HG03097 (cell line): ENCODE measurements around the gene TTC39A.

Experiments used
- ATAC-seq: cut with Tn5 transposase; IDR thresholded peaks from one replicate; pipeline ENCODE4 v1.9.1; 2021; ENCODE audit not compliant: unreplicated experiment, low FRiP score

The TTC39A gene

DNA sequence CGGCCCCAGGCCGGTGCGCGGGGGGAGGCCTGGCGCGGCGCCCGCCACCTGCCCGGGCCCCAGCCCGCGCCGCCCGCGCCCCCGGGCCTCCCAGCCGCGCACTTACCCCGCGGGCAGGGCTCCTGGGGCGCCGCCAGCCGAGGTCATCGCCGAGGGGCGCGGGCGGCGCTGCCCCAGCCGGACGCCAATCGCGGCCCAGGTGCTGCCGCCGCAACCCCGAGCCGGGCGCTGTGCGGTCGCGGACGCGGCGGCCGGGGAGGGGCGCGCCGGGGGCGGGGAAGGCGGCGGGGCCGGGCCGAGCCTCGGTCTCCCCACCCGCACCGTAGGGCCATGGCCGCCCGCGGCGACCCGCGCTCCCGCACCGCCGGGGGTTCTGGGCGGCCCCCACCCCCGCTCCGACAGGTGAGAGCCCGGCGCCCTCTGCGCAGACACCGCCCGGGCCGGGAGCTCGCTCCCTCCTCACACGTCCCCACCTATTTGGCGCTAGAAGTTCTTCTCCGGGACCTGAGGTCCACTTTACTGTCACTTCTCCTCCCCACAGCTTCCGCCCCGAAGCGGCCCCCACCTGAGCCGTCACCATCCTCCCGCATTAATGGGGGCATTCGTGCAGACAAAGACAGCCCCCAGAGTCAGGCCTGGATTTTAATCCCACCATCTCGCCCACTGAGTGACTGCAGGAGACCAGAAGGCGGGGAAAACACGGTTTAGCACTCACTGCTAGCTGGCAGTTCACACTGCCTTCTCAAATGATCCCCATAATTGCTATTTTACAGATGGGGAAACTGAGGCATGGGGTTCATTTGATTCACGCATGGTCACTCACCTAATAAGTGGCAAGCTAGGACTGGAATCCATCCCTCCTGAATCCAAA is at the start of gene TTC39A:
Gene TTC39A (minus strand): TSS at position 232 of the 871 bp plus-strand sequence. CDS start 85 bp downstream, at position 147.
- ATAC-seq: no peak

DNA sequence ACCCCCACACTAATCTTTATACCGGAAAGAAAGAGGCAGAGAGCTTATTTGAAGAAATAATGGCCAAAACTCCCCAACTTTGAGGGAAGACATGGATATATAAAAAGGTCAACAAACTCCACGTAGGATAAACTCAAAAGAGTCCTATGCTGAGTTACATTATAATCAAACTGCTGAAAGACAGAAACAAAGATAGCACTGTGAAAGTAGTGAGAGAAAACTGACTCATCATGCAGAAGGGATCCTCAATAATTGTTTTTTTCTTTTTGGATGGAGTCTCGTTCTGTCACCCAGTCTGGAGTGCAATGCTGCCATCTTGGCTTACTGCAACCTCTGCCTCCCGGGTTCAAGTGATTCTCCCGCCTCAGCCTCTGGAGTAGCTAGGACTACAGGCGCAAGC is 48.5 kb upstream of the TTC39A start:
- ATAC-seq: no peak

DNA sequence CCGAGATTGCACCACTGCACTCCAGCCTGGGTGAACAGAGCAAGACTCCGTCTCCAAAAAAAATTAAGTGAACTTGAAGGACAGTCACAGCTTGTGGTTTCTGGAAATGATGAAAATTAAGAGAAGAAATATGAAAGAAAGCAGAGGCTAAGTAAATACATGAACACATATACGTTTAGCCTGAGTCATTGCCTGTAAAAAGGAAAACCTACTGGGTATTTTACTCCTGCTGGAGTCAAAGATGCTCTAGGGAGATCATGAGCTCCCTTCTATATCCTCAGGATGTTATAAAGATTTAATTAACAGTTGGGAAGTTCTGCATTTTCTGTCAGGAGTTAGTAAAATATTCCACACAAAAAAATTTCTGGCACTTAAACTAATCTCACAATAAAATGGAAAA is 43.5 kb upstream of the TTC39A start:
- ATAC-seq: no peak

DNA sequence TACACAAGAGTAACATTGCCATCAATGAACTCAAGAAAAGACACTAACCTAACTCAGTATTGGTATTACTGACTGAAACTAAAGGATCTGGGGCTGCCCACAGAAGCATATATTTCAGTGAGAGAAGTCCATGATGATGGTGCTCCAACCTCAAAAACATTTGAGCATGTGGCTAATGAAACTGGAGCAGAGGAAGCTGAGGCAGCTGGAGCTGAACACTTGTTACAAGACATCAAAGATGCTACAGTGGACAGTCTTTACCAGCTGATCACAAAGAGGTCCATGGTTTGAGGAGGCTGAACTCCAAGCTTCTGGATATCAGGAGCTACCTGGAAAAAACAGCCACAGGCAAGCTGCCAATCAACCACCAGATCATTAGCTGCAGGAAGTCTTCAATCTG is 42.2 kb upstream of the TTC39A start:
- ATAC-seq: no peak

DNA sequence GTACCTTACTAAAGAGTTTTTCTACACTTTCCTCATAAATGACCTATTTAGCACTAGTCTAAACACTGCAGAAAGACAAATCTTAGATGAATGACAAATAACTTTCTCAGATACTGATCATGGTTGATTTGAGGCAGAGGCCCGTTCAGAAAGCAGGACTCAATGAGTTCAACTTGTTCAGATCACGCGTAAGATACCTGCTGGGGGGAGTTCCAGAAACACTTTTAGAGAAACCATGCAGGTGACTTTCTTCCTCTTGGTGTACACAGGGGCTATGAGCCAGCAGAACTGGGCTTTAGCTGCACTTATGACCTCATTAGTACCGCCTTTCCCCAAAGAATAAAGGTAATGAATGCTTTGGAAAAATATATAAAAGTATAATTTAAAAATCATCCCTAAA is 38.8 kb upstream of the TTC39A start:
- no peak for ATAC-seq

DNA sequence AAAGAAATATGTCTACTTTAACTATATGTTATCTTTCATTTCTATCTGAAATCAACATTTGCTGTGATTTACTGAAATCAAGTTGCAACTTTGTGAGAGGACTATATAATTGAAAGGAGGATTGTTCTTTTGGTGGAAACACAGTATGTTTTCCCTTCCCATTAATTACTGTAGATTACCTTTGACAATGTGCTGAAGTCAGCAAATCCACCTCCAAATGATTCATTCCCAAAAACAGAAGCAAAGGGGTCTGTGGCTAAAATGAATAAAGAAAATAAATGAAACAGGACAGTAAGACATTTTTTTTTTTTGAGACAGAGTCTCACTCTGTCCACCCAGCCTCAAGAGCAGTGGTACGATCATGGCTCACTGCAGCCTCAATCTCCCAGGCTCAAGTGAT is 35.4 kb upstream of the TTC39A start:
- ATAC-seq: no peak

- ATAC-seq: no peak
Observed at GRCh38 chr1:51359879-51360278, 29.5 kb upstream of the TTC39A start.

DNA sequence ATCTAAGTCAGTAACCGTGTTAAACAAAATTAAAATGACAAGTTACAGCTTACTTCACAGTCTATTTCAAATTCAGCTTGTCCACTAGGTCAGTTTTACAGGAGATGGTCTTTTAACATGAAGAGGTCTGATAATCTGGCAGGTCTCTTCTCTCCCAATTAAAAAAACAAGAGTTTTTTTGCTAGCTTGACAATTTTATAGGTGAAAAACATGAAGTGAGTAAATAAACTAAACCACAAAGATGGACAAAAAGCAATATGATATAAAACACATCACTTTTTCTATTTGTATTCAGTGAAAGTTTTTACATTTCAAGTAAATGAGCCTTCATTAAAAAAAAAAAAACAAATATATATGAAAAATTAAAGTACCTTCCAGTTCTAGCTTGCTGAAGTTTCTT is 25.0 kb upstream of the TTC39A start:
- no peak for ATAC-seq

DNA sequence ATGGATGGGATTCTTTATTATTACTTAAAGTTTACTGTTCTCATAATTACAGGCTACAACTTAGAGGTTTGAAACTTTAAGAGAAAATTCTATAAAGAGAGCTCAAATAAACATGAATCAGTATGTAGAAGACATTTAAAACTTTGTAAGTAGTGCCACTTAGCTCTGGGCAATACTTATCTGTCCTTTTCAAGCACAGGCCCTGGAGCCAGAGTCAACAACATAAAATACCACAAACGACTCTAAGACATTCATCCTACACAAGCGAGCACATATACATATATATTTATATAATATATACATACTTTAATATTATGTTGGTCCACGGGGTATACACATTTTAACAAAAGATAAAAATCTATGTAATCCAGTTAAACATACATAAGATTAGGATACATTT is 24.1 kb upstream of the TTC39A start:
- no peak for ATAC-seq

DNA sequence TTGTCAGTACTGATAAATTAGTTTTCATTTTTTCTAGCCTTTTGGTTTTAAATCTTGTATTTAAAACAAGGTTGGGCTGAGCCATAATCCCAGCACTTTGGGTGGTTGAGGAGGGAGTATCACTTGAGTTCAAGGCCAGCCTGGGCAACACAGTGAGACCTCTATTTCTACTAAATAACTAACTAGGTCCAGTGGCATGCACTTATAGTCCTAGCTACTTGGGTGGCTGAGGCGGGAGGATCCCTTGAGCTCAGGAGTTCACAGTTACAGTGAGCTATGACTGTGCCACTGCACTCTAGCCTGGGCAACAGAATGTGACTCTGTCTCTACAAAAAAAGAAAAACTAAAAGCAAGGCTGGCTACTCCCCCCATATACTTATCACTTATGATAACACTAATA is 21.5 kb upstream of the TTC39A start:
- no peak for ATAC-seq

GRCh38 chr1:51349862-51350261 is 19.5 kb upstream of the TTC39A start:
- no peak for ATAC-seq

DNA sequence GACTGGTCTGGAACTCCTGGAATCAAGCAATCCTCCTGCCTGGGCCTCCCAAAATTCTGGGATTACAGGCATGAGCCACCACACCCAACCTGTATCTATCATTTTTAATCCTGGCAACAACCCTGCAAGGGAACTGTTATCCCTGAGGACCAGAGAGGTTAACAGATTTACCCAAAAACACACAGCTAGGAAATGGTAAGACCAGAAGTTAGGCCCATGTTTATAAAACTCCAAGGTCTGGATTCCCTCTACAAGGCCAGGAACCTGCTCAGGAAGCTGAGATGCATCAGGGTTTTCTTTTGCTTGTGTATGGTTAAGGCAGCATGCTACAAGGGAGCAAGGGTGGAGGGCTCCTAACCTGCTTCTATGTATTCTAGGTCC is 17.8 kb upstream of the TTC39A start:
- ATAC-seq: no peak

DNA sequence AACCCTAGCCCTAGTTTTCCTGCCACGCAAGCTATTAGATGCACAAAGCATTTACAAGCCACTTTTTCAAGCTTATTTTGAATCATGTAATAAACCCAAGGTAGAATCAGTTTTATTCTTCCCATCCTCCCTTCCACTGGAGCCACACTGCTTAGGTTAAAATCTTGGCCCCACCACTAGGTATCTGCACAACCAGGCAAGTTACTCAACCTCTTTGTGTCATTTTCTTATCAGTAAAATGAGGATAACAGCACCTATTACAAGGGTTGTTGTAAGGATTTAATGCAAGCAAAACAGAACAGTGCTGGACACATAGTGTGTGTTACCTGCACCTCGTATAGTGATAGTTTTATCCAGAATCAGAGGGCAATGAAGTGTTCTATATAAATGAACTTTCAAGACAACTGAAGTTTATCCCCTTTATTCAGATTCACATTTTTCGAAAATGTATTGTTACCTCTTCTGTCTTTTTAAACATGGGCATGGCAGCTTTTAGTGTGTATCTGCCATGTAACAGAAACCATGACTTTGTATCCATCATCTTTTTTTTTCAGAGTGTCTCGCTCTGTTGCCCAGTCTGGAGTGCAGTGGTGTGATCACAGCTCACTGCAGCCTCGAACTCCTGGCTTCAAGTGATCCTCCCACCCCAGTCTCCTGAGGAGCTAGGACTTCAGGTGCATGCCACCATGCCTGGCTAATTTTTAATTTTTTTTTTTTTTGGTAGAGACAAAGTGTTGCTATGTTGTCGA is 17.2 kb upstream of the TTC39A start:
- ATAC-seq: no peak

DNA sequence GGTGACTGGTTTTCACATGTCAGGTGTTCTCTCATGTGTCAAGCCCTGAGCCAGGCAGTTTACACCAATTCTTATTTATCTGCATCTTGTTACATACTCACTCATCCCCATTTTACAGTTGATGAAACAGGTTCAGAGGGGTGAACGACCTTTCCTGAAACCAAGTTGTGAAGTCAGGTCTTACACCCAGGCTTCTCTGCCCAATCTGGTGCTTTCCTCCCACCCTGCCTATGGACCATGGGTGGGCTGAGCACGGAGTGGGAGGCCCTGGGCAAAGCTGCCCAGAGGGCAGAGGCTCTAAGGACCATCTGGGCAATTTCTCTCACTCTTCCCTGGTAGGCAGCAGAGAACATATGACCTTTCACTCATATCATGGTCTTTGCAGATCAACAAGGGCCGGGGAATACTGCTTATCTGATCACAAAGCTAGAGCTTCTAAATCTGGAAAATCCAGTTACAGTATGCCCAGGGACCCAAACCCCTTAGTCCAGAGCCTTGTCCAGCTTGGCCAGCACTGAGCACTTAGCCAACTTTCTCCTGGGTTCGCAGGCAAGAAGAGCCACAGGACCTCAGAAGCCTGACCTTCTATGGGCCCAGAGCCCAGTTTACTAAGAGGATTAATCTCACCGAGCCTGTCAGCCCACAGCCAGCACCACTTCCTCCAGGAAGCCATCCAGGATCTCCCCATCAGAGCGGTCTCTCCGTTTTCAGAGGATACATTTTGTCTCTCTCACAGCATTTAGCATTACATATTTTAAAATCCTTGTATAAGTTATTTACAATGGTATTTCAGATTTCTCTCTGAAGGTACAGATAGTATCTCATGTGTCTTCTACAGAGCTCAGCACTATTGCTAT is 16.0 kb upstream of the TTC39A start:
- ATAC-seq: no peak

DNA sequence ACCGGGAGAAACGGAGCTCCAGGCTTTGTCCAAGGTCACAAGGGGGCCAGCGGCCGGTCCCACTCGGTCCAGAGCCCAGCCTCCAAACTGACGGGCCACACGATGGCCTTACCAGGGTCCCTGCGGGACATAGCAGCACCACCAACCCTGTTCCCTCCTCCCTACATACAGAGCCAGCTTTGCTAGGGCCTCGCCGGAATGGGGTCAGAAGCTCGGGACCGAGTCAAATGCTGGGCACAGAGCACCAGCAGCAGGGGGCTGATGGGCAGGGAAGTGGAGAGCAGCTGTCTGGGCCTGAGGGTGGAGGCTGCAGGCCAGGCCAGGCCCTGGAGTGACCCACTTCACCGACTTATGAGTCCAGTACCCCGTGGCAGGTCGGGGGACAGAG is 14.9 kb upstream of the TTC39A start:
- no peak for ATAC-seq

GRCh38 chr1:51344602-51345299 is 14.4 kb upstream of the TTC39A start:
- ATAC-seq: no peak

DNA sequence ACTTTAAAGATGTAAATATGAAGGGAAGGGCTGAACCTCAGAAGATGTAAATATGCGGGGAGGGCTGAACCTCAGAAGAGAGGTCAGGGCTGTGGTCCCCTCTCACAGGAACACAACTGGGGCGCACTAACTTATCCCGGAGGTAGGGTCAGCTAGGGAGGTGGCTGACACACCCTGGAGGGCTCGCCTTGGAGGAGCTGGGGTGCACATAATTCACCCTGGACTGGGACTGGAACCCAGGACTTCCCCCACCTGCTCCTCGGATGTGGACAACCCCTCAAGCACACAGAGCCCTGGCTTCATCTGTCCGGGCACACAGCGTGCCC is 13.9 kb upstream of the TTC39A start:
- ATAC-seq: no peak

- no peak for ATAC-seq
Observed at GRCh38 chr1:51343624-51344023, 13.3 kb upstream of the TTC39A start.

DNA sequence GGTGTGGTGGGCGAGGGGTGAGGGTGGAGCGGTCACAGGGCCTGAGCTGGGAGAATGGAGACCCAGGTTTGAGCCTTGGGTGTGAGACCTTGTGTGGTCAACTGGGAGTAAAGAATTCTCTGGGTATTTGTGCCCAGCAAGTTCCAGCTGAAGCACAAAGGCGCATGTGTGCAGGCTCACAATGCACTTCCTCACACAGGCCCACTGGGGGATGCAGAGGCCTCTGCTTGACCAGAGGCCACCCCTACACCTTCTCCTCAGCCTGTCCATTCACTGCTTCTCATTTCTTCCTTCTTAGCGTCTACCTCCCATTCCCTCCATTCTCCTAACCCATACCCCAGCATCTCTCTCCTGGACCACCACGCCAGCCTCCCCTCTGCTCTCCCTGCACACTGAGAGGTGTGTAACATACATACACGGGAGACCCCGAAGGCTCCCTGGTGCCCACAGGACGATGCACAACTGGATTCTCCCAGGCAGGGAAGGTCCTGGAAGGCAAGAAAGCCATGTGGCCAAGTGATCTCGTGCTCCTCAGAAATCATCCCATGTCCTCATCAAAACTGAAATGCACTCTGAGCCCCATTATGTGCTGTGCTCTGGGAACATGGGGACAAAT is 12.3 kb upstream of the TTC39A start:
- no peak for ATAC-seq

DNA sequence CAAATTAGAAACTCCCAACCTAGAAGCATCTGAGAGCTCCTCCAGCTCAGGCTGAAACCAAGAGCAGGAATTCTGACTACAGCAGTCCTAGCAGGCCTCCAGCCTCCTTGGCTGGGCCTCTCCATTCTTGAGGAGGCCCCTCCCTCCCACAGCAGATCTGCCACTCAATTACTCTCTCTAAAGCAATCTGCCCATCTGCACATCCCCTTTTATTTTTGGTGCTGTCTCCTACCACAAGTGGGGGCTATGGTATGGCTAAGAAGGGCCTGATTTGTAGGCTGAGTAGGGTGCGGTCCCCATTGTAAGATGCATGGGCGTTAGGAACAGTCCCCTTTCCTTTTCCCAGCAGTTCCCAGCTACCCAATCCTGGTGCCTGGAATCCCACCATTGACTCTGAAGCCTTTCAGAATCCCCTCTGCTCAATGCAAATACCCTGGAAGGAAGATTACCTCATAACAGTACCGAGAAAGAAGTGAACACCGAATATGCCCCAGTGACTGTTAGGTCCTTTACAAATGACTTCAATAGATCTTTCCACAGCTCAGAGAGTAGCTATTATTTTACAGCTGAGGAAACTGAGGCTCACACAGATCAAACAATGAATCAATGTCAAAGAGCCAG is 11.6 kb upstream of the TTC39A start:
- ATAC-seq: no peak
